GM06990 (cell line): Measurements from ENCODE around the gene USHBP1.

ENCODE experiments used
- DNase-seq: peaks from one replicate; pipeline ENCODE4 v3.0.0-alpha.2; 2011; ENCODE audit not compliant: insufficient read length; ENCODE audit errors: extremely low read depth
- H3K27me3 ChIP-seq: replicated peaks from 2 replicates; pipeline ENCODE4 v1.6.0; 2011; ENCODE audit warnings: low read length; ENCODE audit not compliant: control insufficient read depth, insufficient read depth
- H3K36me3 ChIP-seq: 2 replicates; pipeline ENCODE4 v1.5.1; 2011; ENCODE audit warnings: low read length; ENCODE audit not compliant: control insufficient read depth, insufficient read depth
- H3K4me3 ChIP-seq: replicated peaks from 2 replicates; pipeline ENCODE4 v1.5.1; 2011; ENCODE audit warnings: low read depth, mild to moderate bottlenecking, control low read depth, low read length
- CTCF ChIP-seq: IDR thresholded peaks from 2 replicates; pipeline ENCODE4 v1.5.1; 2011; ENCODE audit warnings: low read length, control low read depth, mild to moderate bottlenecking, inconsistent platforms; ENCODE audit not compliant: insufficient read depth, poor library complexity, severe bottlenecking

Gene USHBP1

DNA sequence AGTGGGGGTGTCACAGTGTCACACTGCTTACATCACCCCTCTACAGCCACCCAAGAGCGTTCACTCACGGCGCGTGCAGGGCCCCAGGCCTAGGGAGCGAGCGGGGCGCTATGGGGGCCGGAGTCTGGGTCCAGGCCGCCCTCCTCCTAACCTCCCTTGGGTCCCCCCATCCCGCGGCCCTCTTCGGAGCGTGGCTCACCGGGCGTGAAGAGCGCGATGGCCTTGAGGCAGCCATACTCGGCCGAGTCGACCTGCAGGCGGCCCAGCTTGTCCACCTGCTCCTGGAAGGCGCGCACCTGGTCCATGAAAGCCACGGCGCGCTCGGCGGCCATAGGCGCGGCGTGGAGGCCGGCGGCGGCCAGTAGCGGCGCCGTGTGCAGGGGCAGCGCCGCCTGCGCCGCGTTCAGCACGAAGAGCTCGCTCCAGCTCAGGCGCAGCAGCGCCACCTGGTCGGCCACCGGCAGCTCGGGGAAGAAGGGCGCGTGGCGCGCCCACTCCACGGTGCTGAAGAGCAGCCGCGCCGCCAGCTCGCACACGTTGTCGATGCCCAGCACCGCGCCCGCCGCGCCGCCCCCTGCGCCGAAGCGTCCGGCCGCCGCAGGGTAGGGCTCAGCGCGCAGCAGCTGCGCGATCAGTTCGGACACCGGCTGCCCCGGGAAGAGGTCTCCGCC lies 29.1 kb downstream of the USHBP1 start:
- Histone ChIP-seq H3K36me3 (no peaks in the 10 kb centered on the region; the same call in 1 of the 2 replicates), H3K4me3 (peak overlapping the region; percentile 68), H3K27me3 (no peaks in the 10 kb centered on the region)
- DNase-seq = peak; percentile 84
- TF ChIP-seq CTCF = peak; percentile 52

DNA sequence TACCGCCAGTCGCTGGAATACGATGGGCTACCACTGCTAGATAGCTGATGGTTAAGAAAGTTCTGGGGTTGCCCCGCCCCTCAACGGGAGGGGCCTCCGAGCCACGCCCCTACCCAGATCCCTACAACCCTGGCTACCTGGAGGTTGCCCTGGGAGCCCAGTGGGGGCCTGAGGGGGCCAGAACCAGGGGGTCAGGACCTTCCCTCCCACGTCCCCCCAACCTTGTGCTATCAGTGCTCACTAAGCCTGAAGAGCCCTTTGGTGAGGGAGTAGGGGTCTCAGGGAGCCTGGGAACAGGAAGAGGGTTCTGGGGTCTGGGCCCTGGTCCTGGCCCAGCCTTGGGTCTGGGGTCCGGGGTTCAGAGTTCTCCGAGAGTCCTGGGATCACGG lies 29.6 kb downstream of the USHBP1 start:
- H3K36me3 ChIP-seq = peaks cover under 1% of the 10 kb centered on the region; the same call in 1 of the 2 replicates
- peak overlapping the region; percentile 68 for H3K4me3 ChIP-seq
- TF ChIP-seq CTCF = no peak
- peak; percentile 77 for DNase-seq
- H3K27me3 ChIP-seq = no peaks in the 10 kb centered on the region

DNA sequence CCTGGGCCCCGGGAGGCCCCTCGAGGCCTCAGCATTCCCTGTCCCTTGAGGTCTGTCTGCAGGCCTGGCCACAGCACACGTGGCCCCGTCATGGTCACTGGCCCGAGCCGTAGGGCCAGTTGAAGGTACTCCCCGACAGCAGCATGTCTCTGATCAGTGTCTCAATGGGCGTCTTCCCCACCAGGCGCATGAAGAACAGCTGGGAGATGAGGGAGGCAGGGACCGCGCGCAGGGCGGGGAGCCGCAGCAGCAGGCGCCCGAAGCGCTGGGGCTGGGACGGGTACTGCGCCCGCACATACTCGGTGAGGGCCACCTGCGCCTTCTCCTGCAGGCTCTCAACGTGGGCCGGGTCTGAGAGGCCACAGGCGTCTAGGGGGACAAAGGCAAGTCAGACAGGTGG lies 32.3 kb downstream of the USHBP1 start:
- no peak for TF ChIP-seq CTCF
- no peaks in the 10 kb centered on the region for H3K27me3 ChIP-seq
- H3K36me3 ChIP-seq = peaks cover 1% of the 10 kb centered on the region
- no peak for DNase-seq
- H3K4me3 ChIP-seq = no peak overlapping the region

DNA sequence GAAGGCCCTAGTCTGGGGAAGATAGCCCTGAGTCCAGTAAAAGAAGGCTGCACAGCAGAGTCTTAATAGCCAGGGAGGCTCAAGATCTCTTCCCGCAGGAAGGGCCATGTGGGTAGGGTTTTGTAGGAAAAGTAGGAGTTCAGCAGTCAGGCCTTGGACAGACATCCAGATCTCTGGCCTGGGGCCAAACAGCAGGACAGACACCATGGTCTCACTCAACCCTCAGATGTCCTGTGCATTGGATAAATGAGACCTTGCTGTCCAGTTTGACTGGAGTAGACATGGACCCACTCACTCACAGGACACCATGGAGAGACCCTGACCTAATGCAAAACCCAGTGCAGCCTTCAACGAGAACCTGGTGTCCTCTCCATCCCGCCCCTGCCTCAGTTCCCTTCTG lies 34.7 kb downstream of the USHBP1 start:
- H3K36me3 ChIP-seq = peaks cover 1% of the 10 kb centered on the region
- H3K4me3 ChIP-seq = no peak overlapping the region
- TF ChIP-seq CTCF = no peak

GRCh38 chr19:17227798-17228367 lies 36.7 kb downstream of the USHBP1 start:
- Histone ChIP-seq H3K27me3 (no peaks in the 10 kb centered on the region), H3K4me3 (no peak overlapping the region), H3K36me3 (peaks cover 1% of the 10 kb centered on the region)
- no peak for TF ChIP-seq CTCF
- DNase-seq = no peak

More for the DNA sequence above, 34.7 kb downstream of the USHBP1 start:
- no peak for DNase-seq
- H3K27me3 ChIP-seq = no peaks in the 10 kb centered on the region
